A549 (cell line): ENCODE measurements around the gene SET. TPM values are rescaled to one million over a fixed set of nuclear protein-coding genes. Genes with fewer than 3 reads are reported as not detected.

Source experiments
- ATAC-seq, 2 experiments: fragments of 200-7000 bp in 1 of 2; fragments of >200 bp in 1 of 2; cut with Nextera tagmentation in 1 of 2; cut with Tn5 transposase in 1 of 2; 3 replicates each; pipeline versions ENCODE4 v1.8.0 to v1.9.1; 2018 to 2020; ENCODE audit warnings: mild to moderate bottlenecking in 1 of 2, moderate library complexity in 1 of 2
- CTCF ChIA-PET: fragments of 300-600 bp; sonication (Branson Sonifier 250); formaldehyde crosslinking; extraction: SDS; loops from one replicate; lab custom pipeline; 2021; ENCODE audit warnings: antibody characterized with exemption, inconsistent platforms; lab: Yijun Ruan, JAX
- POLR2A ChIA-PET: fragments of 350-600 bp; formaldehyde crosslinking; extraction: SDS; loops from one replicate; lab custom pipeline; 2021; ENCODE audit warnings: antibody characterized with exemption, inconsistent platforms; lab: Yijun Ruan, JAX
- DNase-seq, 2 experiments: peaks; one replicate each; pipeline versions ENCODE4 v3.0.0 to v3.0.0-alpha.2; 2011 to 2016; ENCODE audit warnings: low read depth in 1 of 2, low spot score in 1 of 2
- FAIRE-seq: peaks from 2 replicates; lab custom pipeline; 2011; peaks lifted over from hg19 to GRCh38; lab: Jason Lieb, UNC
- H3K27ac ChIP-seq, 2 experiments: fragments of >200 bp; sonication (Bioruptor Twin); formaldehyde crosslinking; 3 replicates each; pipeline ENCODE4 v1.5.1; 2016 to 2017
- H3K4me1 ChIP-seq: fragments of >200 bp; sonication (Bioruptor Twin); formaldehyde crosslinking; 3 replicates; pipeline ENCODE4 v1.6.1; 2016
- H3K4me2 ChIP-seq: fragments of >200 bp; sonication (Bioruptor Twin); formaldehyde crosslinking; 3 replicates; pipeline ENCODE4 v1.6.1; 2016
- H3K4me3 ChIP-seq: fragments of >200 bp; sonication (Bioruptor Twin); formaldehyde crosslinking; 3 replicates; pipeline ENCODE4 v1.5.1; 2016
- H3K9me3 ChIP-seq: fragments of >200 bp; sonication (Bioruptor Twin); formaldehyde crosslinking; 3 replicates; pipeline ENCODE4 v1.6.1; 2016
- BCL3 ChIP-seq: fragments of >200 bp; sonication (Bioruptor Twin); formaldehyde crosslinking; IDR thresholded peaks from 3 replicates; pipeline ENCODE4 v1.6.1; 2016
- CBX8 ChIP-seq: fragments of 200-600 bp; sonication (generic); IDR thresholded peaks from 2 replicates; pipeline ENCODE4 v1.6.1; 2016
- CHD2 ChIP-seq: fragments of 150-350 bp; IDR thresholded peaks from 2 replicates; pipeline ENCODE4 v1.6.1; 2014; ENCODE audit warnings: low read length; ENCODE audit not compliant: partially characterized antibody
- EHF ChIP-seq: fragments of 250-450 bp; sonication (Bioruptor Pico); IDR thresholded peaks from 2 replicates; pipeline ENCODE4 v1.5.0; 2020; ENCODE audit warnings: mild to moderate bottlenecking
- EP300 ChIP-seq, 2 experiments: fragments of >200 bp; sonication (Bioruptor Twin); formaldehyde crosslinking; IDR thresholded peaks; 2 replicates in 1 of 2; 3 replicates in 1 of 2; pipeline ENCODE4 v1.6.1; 2016 to 2017
- ESRRA ChIP-seq: fragments of 150-350 bp; IDR thresholded peaks from 2 replicates; pipeline ENCODE4 v1.6.1; 2014; ENCODE audit warnings: mild to moderate bottlenecking, low read length, borderline replicate concordance
- FOSB ChIP-seq: fragments of 250-450 bp; sonication (Bioruptor Pico); IDR thresholded peaks from 2 replicates; pipeline ENCODE4 v1.5.0; 2020; ENCODE audit warnings: mild to moderate bottlenecking, moderate library complexity
- GATA3 ChIP-seq: IDR thresholded peaks from 2 replicates; pipeline ENCODE4 v1.6.1; 2012; ENCODE audit warnings: borderline replicate concordance
- HOXA7 ChIP-seq: fragments of 250-450 bp; sonication (Bioruptor Pico); IDR thresholded peaks from 2 replicates; pipeline ENCODE4 v1.5.0; 2020; ENCODE audit warnings: mild to moderate bottlenecking, moderate library complexity
- HOXB13 ChIP-seq: fragments of 250-450 bp; sonication (Bioruptor Pico); IDR thresholded peaks from 2 replicates; pipeline ENCODE4 v1.5.0; 2020; ENCODE audit warnings: low read depth, mild to moderate bottlenecking, moderate library complexity
- KDM5A ChIP-seq: fragments of 200-600 bp; sonication (generic); IDR thresholded peaks from 2 replicates; pipeline ENCODE4 v1.6.1; 2016; ENCODE audit warnings: antibody characterized with exemption, mild to moderate bottlenecking
- MAX ChIP-seq: IDR thresholded peaks from 2 replicates; pipeline ENCODE4 v1.6.1; 2012
- NFE2L2 ChIP-seq: fragments of 150-350 bp; conservative IDR thresholded peaks from 2 replicates; pipeline ENCODE4 v1.6.1; 2014; ENCODE audit warnings: low read length
- NPAS2 ChIP-seq: fragments of 250-450 bp; sonication (Bioruptor Pico); IDR thresholded peaks from 2 replicates; pipeline ENCODE4 v1.8.0; 2022; ENCODE audit warnings: mild to moderate bottlenecking, moderate library complexity, borderline replicate concordance
- NR3C1 ChIP-seq: fragments of >200 bp; sonication (Bioruptor Twin); formaldehyde crosslinking; IDR thresholded peaks from 3 replicates; pipeline ENCODE4 v1.6.1; 2017
- PHF8 ChIP-seq: fragments of 200-600 bp; sonication (generic); IDR thresholded peaks from 2 replicates; pipeline ENCODE4 v1.6.1; 2016; ENCODE audit warnings: low read depth, mild to moderate bottlenecking, antibody characterized with exemption, moderate library complexity, borderline replicate concordance
- RAD21 ChIP-seq, 2 experiments: fragments of >200 bp in 1 of 2; sonication (Bioruptor Twin) in 1 of 2; formaldehyde crosslinking in 1 of 2; IDR thresholded peaks in 1 of 2; conservative IDR thresholded peaks in 1 of 2; 2 replicates in 1 of 2; 3 replicates in 1 of 2; pipeline ENCODE4 v1.6.1; 2012 to 2018; ENCODE audit warnings: inconsistent platforms in 1 of 2
- REST ChIP-seq: fragments of 200-600 bp; sonication (generic); IDR thresholded peaks from 2 replicates; pipeline ENCODE4 v1.6.1; 2016; ENCODE audit warnings: antibody characterized with exemption, mild to moderate bottlenecking, moderate library complexity
- RNF2 ChIP-seq: fragments of 200-600 bp; sonication (generic); IDR thresholded peaks from 2 replicates; pipeline ENCODE4 v1.6.1; 2016; ENCODE audit warnings: low read depth, mild to moderate bottlenecking, antibody characterized with exemption, moderate library complexity, borderline replicate concordance
- SMC3 ChIP-seq: fragments of >200 bp; sonication (Bioruptor Twin); formaldehyde crosslinking; IDR thresholded peaks from 3 replicates; pipeline ENCODE4 v1.6.1; 2018; ENCODE audit warnings: inconsistent platforms
- SREBF2 ChIP-seq: fragments of 450-650 bp; IDR thresholded peaks from 2 replicates; pipeline ENCODE4 v1.6.1; 2014; ENCODE audit warnings: mild to moderate bottlenecking, moderate library complexity
- TFCP2L1 ChIP-seq: fragments of 250-450 bp; sonication (Bioruptor Pico); IDR thresholded peaks from 2 replicates; pipeline ENCODE4 v1.5.0; 2021; ENCODE audit warnings: mild to moderate bottlenecking
- ZFP36 ChIP-seq: fragments of 450-650 bp; IDR thresholded peaks from 2 replicates; pipeline ENCODE4 v1.6.1; 2014; ENCODE audit warnings: borderline replicate concordance; ENCODE audit not compliant: partially characterized antibody
- ZSCAN20 ChIP-seq: fragments of 250-450 bp; sonication (Bioruptor Pico); IDR thresholded peaks from 2 replicates; pipeline ENCODE4 v1.8.0; 2022; ENCODE audit warnings: mild to moderate bottlenecking, moderate library complexity
- WGBS: methylation state at CpG from one replicate; pipeline ENCODE4 v1.1.6; 2017; ENCODE audit errors: missing lambda C conversion rate; 5-methylcytosine and 5-hydroxymethylcytosine counted together
- polyA plus RNA-seq, 4 experiments: library from polyadenylated mRNA; depleted of rRNA in 3 of 4; stranded (reverse); fragments of >200 nt; fragmentation: RNase III in 1 of 4; extraction: RNeasy Plus Mini Kit Qiagen cat#74134 plus additional on column Dnase treatment in 1 of 4; gene quantifications; 2 replicates in 3 of 4; 3 replicates in 1 of 4; pipeline ENCODE4 v1.2.3, GENCODE V29; 2011 to 2017
- TF ChIP-seq, protein P1 (sequence below): fragments of >200 bp; sonication (Bioruptor Twin); formaldehyde crosslinking; IDR thresholded peaks from 3 replicates; pipeline ENCODE4 v1.5.1; 2016
- TF ChIP-seq, protein P2 (sequence below): fragments of >200 bp; sonication (Bioruptor Twin); formaldehyde crosslinking; IDR thresholded peaks from 2 replicates; pipeline ENCODE4 v1.6.1; 2016

Gene SET
- polyA plus RNA-seq, 2 of the 4 experiments (the other 2 are of a cell fraction): 518 to 538 TPM

DNA sequence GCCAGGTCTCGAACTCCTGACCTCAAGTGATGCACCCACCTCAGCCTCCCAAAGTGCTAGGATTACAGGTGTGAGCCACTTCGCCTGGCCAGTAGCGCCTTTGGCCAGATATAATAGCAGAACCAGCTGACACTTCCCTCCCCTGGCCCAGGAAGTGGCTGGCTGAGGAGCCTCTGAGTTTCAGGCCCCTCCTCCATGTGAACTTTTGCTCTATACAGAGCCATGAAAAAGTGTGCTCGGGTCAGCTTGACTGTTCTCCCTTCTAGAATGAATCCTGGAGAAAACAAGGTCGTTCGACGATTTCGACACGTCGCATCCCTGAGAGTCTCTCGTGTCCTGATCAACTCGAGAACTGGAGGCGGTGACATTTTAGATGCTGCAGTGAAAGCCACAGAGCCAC, 43.6 kb downstream of the SET start:
- no peak for ATAC-seq
- ChIA-PET CTCF (interaction anchor here (0.6 to 3.6 kb wide), 46 partner anchors 8 to 380 kb away, joined by 3 to 40 read pairs (median 5); partner anchors contain the start of genes ENDOG, PKN3 and ZDHHC12), POLR2A (interaction anchor here (1.1 kb wide), 2 partner anchors 8 to 97 kb away, joined by 4 to 8 read pairs; partner anchors contain the start of genes SPOUT1 and ZDHHC12)

GRCh38 chr9:128733256-128733655, 44.2 kb downstream of the SET start:
- no peaks in the 10 kb centered on the region for H3K4me1 ChIP-seq
- ATAC-seq (peak; percentile 98 to 99), FAIRE-seq (peak; percentile 86), DNase-seq (peak; percentile 96 to 97)
- WGBS: 7% methylated on average over 9 of the region's 9 CpGs
- H3K4me3 ChIP-seq: no peak overlapping the region
- ChIA-PET POLR2A (interaction anchor here (1.0 to 1.1 kb wide), 4 partner anchors 9 to 97 kb away, joined by 4 to 10 read pairs (median 6); partner anchors contain the start of genes SPOUT1 and ZDHHC12), CTCF (interaction anchor here (0.6 to 3.6 kb wide), 54 partner anchors 9 to 380 kb away, joined by 3 to 40 read pairs (median 5); partner anchors contain the start of genes ENDOG, PKN3, ZDHHC12 and ZER1)
- H3K4me2 ChIP-seq: peak overlapping the region; percentile 51
- peak overlapping the region; percentile 41 to 73; a peak in 5 of 6 replicates for H3K27ac ChIP-seq
- no peak for TF ChIP-seq KDM5A
- TF ChIP-seq, protein P1, sequence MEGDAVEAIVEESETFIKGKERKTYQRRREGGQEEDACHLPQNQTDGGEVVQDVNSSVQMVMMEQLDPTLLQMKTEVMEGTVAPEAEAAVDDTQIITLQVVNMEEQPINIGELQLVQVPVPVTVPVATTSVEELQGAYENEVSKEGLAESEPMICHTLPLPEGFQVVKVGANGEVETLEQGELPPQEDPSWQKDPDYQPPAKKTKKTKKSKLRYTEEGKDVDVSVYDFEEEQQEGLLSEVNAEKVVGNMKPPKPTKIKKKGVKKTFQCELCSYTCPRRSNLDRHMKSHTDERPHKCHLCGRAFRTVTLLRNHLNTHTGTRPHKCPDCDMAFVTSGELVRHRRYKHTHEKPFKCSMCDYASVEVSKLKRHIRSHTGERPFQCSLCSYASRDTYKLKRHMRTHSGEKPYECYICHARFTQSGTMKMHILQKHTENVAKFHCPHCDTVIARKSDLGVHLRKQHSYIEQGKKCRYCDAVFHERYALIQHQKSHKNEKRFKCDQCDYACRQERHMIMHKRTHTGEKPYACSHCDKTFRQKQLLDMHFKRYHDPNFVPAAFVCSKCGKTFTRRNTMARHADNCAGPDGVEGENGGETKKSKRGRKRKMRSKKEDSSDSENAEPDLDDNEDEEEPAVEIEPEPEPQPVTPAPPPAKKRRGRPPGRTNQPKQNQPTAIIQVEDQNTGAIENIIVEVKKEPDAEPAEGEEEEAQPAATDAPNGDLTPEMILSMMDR: peak; percentile 94
- TF ChIP-seq HOXA7 (CRISPR knock-in tag): no peak
- TF ChIP-seq RAD21 (conservative IDR thresholded peaks at IDR 0.05 in 1 of 2, IDR thresholded peaks at IDR 0.05 in 1 of 2): peak; percentile 83 to 88
- no peak for TF ChIP-seq BCL3
- TF ChIP-seq CHD2: no peak
- 0 out of 2 replicates have a peak, but pooled peaks have one; percentile 53 for TF ChIP-seq ESRRA
- TF ChIP-seq SMC3: peak; percentile 78
- no peak for TF ChIP-seq NR3C1
- no peak for TF ChIP-seq RNF2
- no peak for TF ChIP-seq TFCP2L1 (CRISPR knock-in tag)
- TF ChIP-seq FOSB: no peak
- TF ChIP-seq SREBF2: no peak
- no peak for TF ChIP-seq ZSCAN20 (CRISPR knock-in tag)
- TF ChIP-seq MAX: peak; percentile 30; the same call in 1 of the 2 replicates
- no peak for TF ChIP-seq NFE2L2
- no peak for TF ChIP-seq CBX8
- no peak for TF ChIP-seq EP300 (IDR thresholded peaks at IDR 0.05)
- TF ChIP-seq, protein P2, sequence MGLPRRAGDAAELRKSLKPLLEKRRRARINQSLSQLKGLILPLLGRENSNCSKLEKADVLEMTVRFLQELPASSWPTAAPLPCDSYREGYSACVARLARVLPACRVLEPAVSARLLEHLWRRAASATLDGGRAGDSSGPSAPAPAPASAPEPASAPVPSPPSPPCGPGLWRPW: no peak
- no peak for TF ChIP-seq GATA3
- TF ChIP-seq PHF8: no peak
- no peaks in the 10 kb centered on the region for H3K9me3 ChIP-seq

More for the DNA sequence above, 43.6 kb downstream of the SET start:
- no peak for FAIRE-seq
- WGBS: 87% methylated on average over 13 of the region's 13 CpGs
- no peak for DNase-seq
- H3K4me3 ChIP-seq: no peak overlapping the region
- no peak overlapping the region for H3K4me2 ChIP-seq
- H3K4me1 ChIP-seq: no peaks in the 10 kb centered on the region
- TF ChIP-seq GATA3: no peak
- no peak for TF ChIP-seq NPAS2 (CRISPR knock-in tag)
- TF ChIP-seq HOXB13 (CRISPR knock-in tag): no peak
- no peak for TF ChIP-seq ZFP36
- no peak for TF ChIP-seq EHF (CRISPR knock-in tag)
- TF ChIP-seq REST: no peak
- no peaks in the 10 kb centered on the region for H3K9me3 ChIP-seq
- H3K27ac ChIP-seq: no peak overlapping the region
